HCT116 (cell line): ENCODE data around the gene IL22RA1.

Source experiments
- CTCF ChIP-seq, 3 experiments: fragments of 200-600 bp in 1 of 3; sonication (generic) in 1 of 3; IDR thresholded peaks in 2 of 3; conservative IDR thresholded peaks in 1 of 3; 2 replicates each; pipeline ENCODE4 v1.5.1; 2012 to 2017; ENCODE audit warnings: low read depth in 2 of 3, low read length in 2 of 3, antibody characterized with exemption in 1 of 3, borderline replicate concordance in 1 of 3, control low read depth in 1 of 3, mild to moderate bottlenecking in 1 of 3, mixed read lengths in 1 of 3, mixed run types in 1 of 3, moderate library complexity in 1 of 3; ENCODE audit not compliant: insufficient read depth in 1 of 3
- EZH2 ChIP-seq: fragments of 200-600 bp; sonication (generic); IDR thresholded peaks from 2 replicates; pipeline ENCODE4 v1.6.1; 2017; ENCODE audit warnings: antibody characterized with exemption, mixed run types
- POLR2A ChIP-seq: IDR thresholded peaks from 2 replicates; pipeline ENCODE4 v1.7.0; 2011; ENCODE audit warnings: borderline replicate concordance; ENCODE audit not compliant: insufficient read depth, insufficient read length; ENCODE audit errors: extremely low read depth
- REST ChIP-seq: IDR thresholded peaks from 2 replicates; pipeline ENCODE4 v1.6.1; 2012; ENCODE audit warnings: low read depth

GRCh38 chr1:24101796-24102586 lies 40.9 kb downstream of the IL22RA1 start:
- TF ChIP-seq CTCF (IDR thresholded peaks at IDR 0.05 in 2 of 3, conservative IDR thresholded peaks at IDR 0.05 in 1 of 3; ENCODE audit: borderline replicate concordance in 1 of 3, insufficient read depth in 1 of 3, low read depth in 2 of 3, low read length in 2 of 3) (no peak), POLR2A (no peak), REST (no peak), EZH2 (no peak)
